D721Med (cell line): Measurements from ENCODE around the gene HIP1.
"Not testable (repeated sequence)": the region's sequence is repeated elsewhere in the genome, so short reads cannot be mapped to it uniquely, and the experiment has no call there.

ENCODE experiments used
- DNase-seq: peaks from one replicate; pipeline ENCODE4 v3.0.0; 2011; ENCODE audit warnings: low spot score; ENCODE audit not compliant: insufficient read length
- FAIRE-seq: peaks from 2 replicates; lab custom pipeline; 2011; peaks lifted over from hg19 to GRCh38; lab: Jason Lieb, UNC
- CTCF ChIP-seq: IDR thresholded peaks from 2 replicates; pipeline ENCODE4 v1.5.1; 2012; ENCODE audit warnings: mild to moderate bottlenecking, control low read depth; ENCODE audit not compliant: insufficient read depth; ENCODE audit errors: missing control alignments

HIP1 gene

DNA sequence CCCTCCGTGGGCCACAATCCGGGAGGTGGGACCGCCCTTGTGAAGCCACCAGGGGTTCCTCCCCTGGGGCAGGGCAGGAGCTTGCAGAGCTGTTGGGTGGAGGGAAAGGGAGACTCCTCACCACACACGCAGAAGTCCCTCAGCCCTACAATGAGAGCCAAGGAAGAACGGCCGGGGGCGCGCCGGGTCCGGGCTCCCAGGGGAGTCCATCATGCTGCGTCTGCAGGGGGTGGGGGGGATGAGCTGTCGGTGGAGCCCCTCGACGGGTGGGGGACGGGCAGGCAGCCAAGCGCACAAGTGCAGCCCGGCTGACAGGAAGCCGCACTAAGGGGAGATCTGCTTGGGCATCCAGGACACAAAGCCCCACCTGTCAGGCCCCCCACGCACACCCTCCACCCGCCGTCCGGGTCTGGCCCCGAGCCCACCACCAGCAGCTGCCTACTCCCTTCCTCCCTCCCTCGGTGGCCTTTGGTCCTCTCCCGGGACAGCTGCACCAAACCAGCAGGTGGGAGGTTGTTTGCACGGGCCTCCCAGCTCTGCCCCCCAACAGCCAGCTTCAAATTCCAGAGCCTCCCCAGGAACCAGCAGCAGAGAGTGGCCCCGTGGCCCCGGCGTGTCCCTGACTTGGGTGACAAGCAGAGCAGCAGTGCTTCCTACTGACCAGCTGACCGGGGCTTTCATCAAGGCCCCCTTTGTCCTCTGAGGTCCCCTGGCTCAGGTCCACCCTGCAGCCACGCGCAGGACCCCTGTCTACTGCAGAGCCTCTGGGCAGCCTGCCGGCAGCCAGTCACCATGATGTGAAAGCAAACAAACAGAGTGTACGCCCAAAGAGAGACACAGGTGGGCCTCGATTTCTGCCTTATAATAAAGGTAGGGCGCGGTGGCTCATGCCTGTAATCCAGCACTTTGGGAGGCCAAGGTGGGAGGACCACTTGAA, 50.3 kb downstream of the HIP1 start:
- TF ChIP-seq CTCF: no peak
- no peak for FAIRE-seq
- no peak for DNase-seq

- TF ChIP-seq CTCF: no peak
- DNase-seq (no peak), FAIRE-seq (no peak)
Measured at GRCh38 chr7:75687246-75688088, 51.3 kb downstream of the HIP1 start.

DNA sequence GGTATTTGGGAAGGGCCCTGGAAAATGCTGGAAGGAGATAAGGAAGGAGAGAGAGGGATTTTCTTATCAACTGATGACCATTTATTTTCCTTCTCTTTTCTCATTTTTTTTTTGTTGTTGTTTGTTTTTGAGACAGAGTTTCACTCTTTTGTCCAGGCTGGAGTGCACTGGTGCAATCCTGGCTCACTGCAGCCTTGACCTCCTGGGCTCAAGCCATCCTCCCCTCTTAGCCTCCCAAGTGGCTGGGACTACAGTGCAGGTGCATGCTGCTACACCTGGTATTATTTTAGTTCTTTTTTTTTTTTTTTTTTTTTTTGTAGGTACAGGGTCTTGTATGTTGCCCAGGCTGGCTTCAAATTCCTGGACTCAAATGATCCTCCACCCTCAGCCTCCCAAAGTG, 52.2 kb downstream of the HIP1 start:
- FAIRE-seq: no peak
- no peak for DNase-seq
- no peak for TF ChIP-seq CTCF

- not testable (repeated sequence) for FAIRE-seq, DNase-seq
Measured at GRCh38 chr7:75682052-75682451, 56.7 kb downstream of the HIP1 start.

DNA sequence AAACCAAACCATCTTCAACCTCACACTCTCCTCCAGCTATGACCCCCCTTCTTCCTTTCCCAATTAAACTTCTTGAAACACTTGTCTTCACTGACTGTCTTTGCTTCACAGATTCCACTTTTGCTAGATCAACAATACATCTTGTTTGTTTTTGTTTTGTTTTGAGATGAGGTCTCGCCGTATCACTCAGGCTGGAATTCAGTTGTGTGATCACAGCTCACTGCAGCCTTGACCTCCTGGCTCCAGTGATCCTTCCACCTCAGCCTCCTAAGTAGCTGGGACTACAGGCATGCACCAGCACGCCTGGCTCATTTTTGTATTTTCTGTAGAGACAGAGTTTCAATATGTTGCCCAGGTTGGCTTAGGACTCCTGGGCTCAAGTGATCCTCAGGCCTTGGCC, 59.7 kb downstream of the HIP1 start:
- TF ChIP-seq CTCF: no peak
- no peak for FAIRE-seq
- no peak for DNase-seq

DNA sequence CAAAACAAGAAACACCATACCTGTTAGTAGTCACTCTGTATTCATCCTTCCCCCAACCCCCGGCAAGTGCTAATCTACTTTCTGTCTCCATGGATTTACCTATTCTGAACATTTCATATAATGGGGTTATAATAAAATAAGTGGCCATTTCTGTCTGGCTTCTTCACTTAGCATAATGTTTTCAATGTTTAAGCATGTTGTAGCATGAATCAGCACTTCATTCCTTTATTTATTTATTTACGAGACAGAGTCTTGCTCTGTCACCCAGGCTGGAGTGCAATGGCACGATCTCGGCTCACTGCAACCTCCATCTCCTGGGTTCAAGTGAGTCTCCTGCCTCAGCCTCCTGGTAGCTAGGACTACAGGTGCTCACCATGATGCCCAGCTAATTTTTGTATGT, 69.2 kb downstream of the HIP1 start:
- DNase-seq: no peak
- FAIRE-seq: no peak
- no peak for TF ChIP-seq CTCF

GRCh38 chr7:75667938-75668337, 70.8 kb downstream of the HIP1 start:
- FAIRE-seq: no peak
- TF ChIP-seq CTCF: no peak
- DNase-seq: no peak
